HG02610 (cell line): ENCODE data around the gene GRAP2.
A peak's percentile ranks its signal among the peaks of the same experiment; 100 is the strongest.
"Not testable (repeated sequence)": the region's sequence is repeated elsewhere in the genome, so short reads cannot be mapped to it uniquely, and the experiment has no call there.

Experiments
- ATAC-seq: cut with Tn5 transposase; IDR thresholded peaks from one replicate; pipeline ENCODE4 v1.9.1; 2021; ENCODE audit warnings: mild to moderate bottlenecking, moderate library complexity; ENCODE audit not compliant: unreplicated experiment

Gene GRAP2

DNA sequence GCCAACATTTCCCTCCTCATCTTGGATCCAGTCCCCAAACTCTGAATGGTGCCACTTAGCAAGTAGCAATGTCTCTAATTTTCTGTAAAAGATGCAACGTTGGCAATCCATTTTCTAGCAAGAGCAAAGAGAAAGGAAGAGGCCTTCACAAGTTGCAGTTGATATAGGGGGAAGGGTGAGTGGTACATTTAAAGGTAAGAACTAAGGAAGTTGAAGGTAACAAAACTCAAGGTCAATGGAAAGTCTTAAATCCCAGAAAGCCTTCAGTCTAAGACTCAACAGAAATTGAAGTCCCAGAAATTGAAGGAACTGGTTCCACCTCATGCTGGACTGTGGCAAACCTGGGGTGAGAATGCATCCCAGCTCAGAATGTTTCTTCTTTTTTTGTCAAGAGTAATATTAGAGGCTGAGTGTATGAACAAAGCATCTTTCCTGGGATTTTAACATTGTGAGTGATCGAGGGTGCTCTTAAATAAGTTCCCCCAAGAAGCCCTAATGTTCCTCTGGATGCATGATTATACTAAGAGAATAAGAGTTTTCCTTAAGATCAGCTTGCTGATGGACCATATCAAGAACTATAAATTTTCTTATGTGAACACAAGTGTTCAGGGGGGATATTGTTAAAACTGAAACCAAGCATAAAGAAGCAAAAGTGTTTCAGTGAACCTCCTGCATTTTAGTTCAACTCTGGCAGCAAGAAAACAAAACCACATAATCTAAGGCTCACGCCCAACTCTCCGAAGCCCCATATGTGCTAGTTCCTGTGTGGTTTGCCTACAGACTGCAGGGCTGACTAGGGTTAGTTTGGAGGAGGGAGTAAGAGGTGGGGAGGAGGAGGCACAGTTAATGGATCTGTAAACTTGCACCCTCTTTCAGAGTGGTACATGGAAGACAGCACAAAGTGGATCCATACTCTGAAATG lies at the start of gene GRAP2:
TSS of gene GRAP2 (plus strand) at position 779 of the 922 bp plus-strand sequence. CDS start 46,023 bp downstream, outside the sequence.
- ATAC-seq, result peak; percentile 69

DNA sequence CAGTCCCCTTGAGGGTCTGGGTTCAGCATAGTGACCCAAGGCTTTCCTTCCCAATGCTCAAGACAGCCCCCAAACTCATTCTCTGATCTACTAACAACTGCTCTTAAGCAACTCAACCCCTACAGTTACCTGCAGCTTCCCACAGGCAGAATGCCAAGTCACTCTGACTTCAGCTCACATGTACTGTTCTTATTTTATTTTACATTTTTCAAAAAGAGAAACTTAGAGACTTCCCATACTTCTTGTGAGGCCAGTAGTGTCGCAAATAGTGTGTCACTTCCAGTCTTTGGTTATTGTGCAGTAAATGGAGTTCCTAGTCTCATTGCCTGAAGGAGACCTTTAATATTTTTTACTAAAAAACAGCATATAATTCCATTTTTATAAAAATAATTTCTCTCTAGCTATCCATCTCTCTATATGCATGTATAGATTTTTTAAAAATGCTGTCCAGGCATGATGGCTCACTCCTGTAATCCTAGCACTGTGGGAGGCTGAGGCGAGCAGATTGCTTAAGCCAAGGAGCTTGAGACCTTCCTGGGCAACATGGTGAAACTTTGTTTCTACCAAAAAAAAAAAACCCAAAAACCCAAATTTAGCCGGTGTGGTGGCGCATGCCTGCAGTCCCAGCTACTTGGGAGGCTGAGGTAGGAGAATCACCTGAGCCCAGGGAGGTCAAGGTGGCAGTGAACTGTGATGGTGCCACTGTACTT lies 49.1 kb upstream of the GRAP2 start:
- no peak for ATAC-seq

DNA sequence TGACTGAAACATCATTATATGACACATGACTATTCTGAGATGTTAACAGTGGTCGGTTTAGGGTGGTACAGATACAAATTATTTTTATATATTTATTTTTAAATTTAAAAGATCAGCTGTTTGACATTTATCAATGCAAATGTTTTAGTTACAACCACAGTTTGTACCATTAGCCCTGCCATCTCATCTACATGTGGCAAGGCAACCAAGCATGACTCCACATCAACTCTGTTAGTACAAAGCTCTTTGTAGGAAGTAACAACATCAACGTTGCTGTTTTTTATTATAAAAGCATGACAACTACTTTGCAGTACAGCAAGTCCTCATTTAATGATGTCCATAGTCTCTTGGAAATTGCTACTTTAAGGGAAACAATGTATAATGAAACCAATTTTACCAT lies 48.1 kb upstream of the GRAP2 start:
- no peak for ATAC-seq

DNA sequence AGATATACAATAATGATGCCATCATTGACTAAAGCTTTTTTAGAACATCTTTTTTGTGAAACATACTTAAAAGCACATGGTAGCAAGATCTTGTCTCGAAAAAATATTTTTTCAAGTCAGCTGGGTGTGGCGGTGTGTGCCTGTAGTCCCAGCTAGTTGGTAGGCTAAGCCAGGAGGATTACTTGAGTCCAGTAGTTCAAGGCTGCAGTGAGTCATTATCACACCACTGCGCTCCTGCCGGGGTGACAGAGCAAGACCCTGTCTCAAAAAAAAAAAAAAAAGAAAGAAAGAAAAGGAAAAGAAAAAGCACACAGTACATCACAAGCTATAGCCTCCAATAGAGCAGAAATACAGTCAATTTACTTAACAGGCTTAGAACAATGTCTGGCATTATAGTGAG lies 44.3 kb upstream of the GRAP2 start:
- ATAC-seq, result no peak

DNA sequence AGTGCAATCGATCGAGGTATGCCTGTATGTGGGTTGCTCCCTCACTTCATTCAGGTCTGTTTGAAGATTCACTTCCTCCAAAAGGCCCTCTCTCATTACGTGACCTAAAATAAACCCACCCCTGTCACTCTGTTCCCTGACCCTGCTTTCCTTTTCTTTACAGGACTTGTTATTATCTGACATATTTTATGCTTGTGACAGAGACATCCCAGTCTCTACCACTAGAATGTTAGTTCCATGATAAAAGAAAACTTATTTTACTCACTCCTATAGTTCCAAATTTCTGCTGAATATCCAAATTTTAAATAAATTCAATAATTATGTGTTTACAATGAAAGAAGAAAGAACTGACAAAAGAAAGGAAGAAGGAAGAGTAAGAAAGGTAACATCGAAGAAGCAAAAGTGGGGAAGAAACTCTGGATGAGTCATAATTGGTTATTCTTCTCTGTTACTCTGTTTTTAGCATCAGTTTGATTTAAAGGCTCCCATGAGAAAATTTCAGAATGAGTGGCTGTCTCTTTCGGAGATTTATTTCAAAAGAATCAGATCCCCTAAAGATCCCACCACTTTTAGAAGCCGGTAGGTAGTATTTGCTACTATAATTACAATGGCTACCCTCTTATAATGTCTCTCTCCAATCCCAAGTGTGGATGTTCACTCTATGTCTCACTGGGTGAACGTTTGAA lies 40.8 kb upstream of the GRAP2 start:
- peak; percentile 39 for ATAC-seq

DNA sequence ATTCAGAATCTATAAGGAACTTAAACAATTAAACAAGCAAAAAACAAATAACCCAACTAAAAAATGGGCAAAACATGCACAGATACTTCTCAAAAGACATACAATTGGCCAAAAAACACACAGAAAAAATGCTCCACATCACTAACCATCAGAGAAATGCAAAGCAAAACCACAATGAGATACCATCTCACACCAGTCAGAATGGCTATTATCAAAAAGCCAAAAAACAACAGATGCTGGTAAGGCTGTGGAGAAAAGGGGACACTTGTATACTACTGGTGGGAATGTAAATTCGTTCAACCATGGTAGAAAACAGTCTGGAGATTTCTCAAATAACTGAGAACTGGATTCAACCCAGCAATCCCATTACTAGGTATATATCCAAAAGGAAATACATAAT lies 32.1 kb upstream of the GRAP2 start:
- no peak for ATAC-seq

DNA sequence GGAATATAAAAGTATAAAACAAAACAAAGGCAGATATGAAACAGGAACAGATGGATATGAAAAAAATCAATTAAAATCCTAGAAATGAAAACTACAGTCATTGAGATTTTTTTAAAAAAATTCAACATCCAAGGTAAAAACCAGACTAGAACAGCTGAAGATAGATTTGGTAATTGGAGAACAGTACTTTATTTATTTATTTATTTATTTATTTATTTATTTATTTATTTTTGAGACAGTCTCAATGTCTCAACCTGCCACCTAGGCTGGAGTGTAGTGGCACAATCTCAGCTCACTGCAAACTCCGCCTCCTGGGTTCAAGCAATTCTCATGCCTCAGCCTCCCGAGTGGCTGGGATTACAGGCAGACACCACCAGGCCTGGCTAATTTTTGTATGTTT lies 31.1 kb upstream of the GRAP2 start:
- not testable (repeated sequence) for ATAC-seq

DNA sequence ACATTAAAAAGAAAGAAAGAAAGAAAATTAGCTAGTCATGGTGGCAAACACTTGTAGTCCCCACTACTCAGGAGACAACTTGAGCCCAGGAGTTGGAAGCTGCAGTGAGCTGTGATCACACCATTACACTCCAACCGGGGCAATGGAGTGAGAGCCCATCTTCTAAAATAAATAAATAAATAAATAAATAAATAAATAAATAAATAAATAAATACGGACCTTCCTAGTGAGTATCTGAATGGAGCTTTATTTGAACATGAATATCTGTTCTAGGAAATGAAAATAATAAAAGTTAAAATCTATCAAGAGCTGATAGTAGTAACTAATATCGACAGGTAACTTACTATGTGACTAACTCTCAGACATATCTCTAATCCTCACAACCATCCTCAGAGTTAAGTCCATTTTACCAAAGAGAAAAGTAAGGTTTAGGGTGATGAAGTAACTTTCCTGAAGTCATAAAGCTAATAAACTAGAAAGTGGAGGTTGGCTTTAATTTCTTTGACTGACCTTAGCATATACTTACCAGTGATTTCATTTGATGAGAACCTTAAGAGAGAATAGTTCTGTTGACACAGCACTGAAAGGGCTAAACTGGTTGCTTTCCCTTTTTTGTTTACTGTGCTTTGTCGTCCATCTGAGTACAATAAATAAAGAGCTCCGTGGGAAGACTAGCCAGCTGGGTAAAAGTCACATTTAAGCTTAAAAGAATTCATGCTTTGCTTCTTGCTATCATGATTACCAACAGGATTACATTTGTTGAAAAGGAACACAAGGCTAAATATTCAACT lies 29.7 kb upstream of the GRAP2 start:
- ATAC-seq, result no peak

DNA sequence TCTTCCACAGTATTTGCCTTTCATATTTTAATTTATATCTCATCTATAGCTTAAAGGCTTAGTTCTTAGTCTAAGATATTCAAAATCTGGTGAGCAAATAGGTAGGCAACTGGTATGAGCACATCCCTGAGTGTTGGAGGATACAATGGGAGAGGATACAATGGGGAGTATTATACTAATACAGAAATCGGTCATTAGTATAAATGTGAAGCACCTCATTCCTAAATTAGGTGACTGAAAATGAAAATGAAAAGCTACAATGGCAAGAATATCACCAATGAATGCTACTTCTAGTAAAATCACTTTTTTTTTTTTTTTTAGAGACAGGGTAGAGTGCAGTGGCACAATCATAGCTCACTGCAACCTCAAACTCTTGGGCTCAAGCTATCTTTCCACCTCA lies 28.3 kb upstream of the GRAP2 start:
- no peak for ATAC-seq

DNA sequence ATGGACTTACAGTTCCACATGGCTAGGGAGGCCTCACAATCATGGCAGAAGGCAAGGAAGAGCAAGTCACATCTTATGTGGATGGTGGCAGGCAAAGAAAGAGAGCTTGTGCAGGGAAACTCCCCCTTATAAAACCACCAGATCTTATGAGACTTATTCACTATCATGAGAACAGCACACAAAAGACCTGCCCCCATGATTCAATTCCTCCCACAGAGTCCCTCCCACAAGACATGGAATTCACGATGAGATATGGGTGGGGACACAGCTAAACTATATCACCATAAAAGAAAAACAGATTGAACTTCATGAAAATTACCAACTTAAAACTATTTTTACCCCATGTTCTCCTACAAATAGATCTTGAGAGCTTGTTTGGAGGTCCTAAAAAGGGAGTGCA lies 26.9 kb upstream of the GRAP2 start:
- ATAC-seq, result no peak

DNA sequence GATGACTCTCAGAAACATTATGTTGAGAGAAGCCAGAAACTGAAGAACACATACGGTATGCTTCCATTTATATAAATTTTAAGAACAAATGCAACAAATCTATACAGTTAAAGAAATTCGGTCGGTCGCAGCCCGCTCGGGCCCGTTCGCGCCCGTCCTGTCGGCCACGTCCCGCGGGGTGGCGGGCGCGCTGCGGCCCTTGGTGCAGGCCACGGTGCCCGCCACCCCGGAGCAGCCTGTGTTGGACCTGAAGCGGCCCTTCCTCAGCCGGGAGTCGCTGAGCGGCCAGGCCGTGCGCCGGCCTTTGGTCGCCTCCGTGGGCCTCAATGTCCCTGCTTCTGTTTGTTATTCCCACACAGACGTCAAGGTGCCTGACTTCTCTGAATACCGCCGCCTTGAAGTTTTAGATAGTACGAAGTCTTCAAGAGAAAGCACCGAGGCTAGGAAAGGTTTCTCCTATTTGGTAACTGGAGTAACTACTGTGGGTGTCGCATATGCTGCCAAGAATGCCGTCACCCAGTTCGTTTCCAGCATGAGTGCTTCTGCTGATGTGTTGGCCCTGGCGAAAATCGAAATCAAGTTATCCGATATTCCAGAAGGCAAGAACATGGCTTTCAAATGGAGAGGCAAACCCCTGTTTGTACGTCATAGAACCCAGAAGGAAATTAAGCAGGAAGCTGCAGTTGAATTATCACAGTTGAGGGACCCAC lies 25.6 kb upstream of the GRAP2 start:
- ATAC-seq, result not testable (repeated sequence)

DNA sequence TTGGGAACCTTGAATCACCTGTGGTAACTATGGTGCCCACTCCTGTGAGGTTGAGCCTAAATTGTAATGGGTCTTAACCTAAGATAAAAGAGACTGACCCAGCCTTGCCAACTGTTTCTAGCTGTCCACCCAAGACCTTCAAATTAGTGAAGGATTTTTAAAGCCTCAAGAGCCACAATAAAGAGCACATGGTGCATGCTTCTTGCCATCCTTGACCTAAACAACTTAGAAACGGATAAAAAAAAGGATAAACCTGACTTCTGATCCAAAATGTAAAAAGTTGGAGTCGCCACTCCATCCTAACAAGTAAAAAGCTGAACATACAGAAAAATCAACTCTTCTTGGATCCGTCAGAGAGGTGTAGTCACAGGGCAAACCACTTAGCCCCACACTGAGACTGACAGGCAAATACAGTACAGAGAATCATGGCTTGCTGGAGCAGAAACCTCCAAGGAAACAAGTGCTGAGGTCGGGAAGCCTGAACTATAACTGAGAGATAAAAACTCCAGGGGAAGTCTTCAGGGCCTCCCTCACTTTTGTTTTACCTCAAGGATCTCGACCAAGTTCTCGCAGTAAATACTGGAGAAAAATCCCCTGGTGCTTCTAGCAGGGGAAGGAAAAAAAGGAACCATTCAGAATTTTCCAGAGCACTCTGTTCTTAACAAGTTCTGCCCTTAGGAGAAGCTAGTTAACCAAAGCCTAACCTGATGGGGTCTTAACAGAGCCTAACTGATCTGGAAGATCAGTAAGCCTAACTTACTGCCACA lies 23.6 kb upstream of the GRAP2 start:
- no peak for ATAC-seq

DNA sequence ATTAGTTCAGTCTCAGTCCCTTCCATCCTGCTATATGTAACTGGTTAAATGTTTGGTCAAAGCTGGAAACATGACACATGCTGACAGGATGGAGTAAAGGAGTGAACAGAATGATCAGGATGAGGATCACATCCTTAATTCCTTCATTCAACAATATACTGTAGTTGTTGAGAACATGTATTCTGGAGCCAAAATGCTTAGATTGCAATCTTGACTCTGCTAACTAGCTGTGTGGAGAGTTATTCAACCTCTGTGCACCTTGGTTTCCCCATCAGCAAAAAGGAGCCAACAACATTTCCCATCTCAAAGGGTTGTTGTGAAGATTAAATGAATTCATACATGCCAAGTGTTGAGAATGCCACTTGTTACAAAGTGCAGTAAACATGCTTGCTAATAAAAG lies 20.2 kb upstream of the GRAP2 start:
- ATAC-seq, result no peak

DNA sequence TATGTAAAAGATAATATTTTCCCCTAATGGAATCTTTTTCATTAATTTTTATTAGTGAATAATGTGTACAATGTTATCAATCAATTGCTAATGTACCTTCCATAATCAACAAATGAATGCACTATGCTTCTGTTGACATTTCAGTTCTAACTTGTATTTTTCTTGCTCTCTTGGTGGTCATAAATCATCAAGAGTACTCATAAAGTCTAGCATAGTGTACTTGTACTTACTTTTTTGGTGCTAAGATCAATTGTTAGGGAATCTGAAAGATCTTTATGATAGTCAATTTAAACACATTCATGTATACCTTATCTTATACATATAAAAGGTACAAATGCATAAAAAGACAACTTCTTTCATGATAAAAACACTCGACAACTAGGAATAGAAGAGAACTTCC lies 17.8 kb upstream of the GRAP2 start:
- ATAC-seq, result no peak

DNA sequence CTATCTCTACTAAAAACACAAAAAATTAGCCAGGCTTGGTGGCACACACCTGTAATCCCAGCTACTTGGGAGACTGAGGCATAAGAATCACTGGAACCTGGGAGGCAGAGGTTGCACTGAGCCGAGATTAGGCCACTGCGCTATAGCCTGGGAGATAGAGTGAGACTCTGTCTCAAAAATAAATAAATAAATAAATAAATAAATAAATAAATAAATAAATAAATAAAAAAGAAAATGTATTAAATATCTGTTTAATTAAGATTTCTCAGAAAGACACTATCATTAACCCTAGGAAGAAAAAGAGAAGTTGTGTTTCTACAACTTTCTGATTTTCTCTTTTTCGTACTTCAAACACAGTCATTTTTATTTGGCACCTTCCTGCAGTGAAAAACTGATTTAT lies 11.0 kb upstream of the GRAP2 start:
- ATAC-seq, result not testable (repeated sequence)

DNA sequence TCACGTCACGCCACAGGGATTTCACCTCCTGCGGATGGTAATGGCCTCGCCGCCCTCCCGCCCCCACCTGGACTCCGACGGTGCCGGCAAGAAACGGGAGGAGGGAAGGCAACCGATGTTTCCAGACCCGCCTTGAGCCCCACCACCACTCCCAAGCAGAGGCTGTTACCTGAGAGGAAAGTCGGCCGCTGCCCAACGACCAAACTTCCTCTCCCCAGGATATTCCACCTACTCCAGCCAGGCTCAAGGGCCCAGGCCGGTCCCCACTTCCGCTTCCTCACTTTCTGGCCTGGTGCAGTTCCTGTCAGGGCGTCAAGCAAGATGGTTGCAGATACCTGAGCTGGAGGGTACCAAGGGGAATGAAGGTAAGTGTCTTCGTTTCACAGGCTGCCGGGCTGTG lies 7.4 kb upstream of the GRAP2 start, which contains the start of gene ENTHD1:
TSS of gene ENTHD1 (minus strand) at position 235 of the 400 bp plus-strand sequence. CDS start 6,012 bp downstream, outside the sequence.
- no peak for ATAC-seq

DNA sequence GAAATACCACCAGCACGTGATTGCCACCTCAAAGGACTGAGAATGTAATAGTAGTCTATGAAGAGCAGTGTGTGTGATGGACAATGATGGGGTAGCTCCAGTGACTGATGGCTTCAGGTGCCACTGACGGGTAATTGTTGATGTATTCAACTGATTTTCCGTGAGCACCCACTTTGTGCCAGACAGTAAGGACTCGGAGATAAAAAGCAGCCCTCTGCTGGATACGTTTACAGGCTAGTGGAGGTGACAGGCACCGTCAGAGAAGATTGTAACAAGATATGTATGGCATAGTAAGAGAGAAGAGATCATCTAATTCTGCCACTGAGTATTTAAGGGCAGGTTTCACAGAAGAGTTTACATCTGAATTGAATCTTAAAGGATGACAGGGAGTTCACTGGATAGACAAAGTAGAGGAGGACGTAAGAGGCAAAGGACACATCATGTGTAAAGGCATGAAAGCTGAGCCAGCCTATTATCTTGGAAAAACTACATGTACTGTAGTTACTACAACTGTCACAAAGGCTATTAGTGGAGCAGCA lies 6.3 kb upstream of the GRAP2 start:
- ATAC-seq, result no peak

DNA sequence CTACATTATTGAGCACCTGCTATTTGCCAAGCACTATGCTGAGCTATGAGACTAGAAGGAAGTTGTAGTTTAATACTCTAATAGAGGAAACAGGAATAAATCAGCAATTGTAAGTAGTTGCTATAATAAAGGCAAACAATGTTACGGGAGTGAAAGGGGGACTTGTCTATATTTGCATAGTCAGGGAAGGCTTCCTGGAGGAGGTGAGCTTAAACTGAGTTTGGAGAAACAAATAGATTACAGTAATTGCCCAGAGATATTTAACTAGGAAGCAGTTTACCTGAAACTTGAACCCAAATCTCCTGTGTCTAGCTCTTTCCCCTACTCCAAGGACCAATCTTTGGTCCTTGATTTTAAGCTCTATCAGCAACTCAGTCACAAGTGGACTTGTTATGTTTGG lies 5.2 kb upstream of the GRAP2 start:
- ATAC-seq, result no peak
